Adrenal gland (tissue), 5 donors: ENCODE measurements around the gene CNTN5.

Experiments used
- POLR2A ChIP-seq, 2 donors: fragments of 450-650 bp; IDR thresholded peaks; one replicate each; pipeline ENCODE4 v1.6.1; 2017; ENCODE audit warnings: antibody characterized with exemption in 2 of 2, mild to moderate bottlenecking in 2 of 2, moderate library complexity in 1 of 2
- TF ChIP-seq, protein P1 (sequence below), 6 experiments: fragments of 450-650 bp in 4 of 6; fragments of 200-600 bp in 2 of 6; sonication (generic) in 1 of 6; IDR thresholded peaks; 1 replicate in 5 of 6; 2 replicates in 1 of 6; pipeline versions ENCODE4 v1.5.1 to v1.8.0; 2016 to 2021; ENCODE audit warnings: antibody characterized with exemption in 6 of 6, mild to moderate bottlenecking in 2 of 6, moderate library complexity in 1 of 6
- donor health status: DM: no; HTN: no; CAD: no.

DNA sequence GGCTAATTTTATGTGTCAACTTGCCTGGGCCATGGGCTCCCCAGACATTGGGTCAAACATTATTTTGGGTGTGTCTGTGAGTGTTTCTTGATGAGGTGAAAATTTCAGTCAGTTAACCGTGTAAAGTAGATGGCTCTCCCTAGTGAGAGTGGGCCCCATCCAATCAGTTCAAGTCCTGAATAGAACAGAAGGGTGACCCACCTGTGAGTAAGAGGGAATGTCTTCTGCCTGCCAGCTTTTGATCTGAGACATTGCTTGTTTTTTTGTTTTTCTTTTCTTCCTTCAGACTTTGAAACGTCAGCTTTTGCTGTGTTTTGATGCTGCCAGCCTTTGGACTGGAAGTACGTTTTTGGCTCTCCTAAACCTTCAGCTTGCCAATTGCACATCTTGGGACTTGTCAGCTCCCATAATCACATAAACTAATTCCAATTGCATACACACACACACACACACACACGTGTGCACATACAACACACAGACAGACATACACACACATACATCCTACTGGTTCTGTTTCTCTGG, 300.1 kb downstream of the CNTN5 start:
- TF ChIP-seq POLR2A (IDR thresholded peaks at IDR 0.05): no peak
- TF ChIP-seq, protein P1, sequence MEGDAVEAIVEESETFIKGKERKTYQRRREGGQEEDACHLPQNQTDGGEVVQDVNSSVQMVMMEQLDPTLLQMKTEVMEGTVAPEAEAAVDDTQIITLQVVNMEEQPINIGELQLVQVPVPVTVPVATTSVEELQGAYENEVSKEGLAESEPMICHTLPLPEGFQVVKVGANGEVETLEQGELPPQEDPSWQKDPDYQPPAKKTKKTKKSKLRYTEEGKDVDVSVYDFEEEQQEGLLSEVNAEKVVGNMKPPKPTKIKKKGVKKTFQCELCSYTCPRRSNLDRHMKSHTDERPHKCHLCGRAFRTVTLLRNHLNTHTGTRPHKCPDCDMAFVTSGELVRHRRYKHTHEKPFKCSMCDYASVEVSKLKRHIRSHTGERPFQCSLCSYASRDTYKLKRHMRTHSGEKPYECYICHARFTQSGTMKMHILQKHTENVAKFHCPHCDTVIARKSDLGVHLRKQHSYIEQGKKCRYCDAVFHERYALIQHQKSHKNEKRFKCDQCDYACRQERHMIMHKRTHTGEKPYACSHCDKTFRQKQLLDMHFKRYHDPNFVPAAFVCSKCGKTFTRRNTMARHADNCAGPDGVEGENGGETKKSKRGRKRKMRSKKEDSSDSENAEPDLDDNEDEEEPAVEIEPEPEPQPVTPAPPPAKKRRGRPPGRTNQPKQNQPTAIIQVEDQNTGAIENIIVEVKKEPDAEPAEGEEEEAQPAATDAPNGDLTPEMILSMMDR (IDR thresholded peaks at IDR 0.05): no peak
